GM19463 (cell line): Measurements from ENCODE around the gene SYTL3.

Experiments
- ATAC-seq: cut with Tn5 transposase; IDR thresholded peaks from one replicate; pipeline ENCODE4 v1.9.1; 2021; ENCODE audit warnings: mild to moderate bottlenecking, moderate library complexity; ENCODE audit not compliant: unreplicated experiment

SYTL3 gene

GRCh38 chr6:158755636-158756035 is 105.8 kb downstream of the SYTL3 start:
- ATAC-seq, result no peak

DNA sequence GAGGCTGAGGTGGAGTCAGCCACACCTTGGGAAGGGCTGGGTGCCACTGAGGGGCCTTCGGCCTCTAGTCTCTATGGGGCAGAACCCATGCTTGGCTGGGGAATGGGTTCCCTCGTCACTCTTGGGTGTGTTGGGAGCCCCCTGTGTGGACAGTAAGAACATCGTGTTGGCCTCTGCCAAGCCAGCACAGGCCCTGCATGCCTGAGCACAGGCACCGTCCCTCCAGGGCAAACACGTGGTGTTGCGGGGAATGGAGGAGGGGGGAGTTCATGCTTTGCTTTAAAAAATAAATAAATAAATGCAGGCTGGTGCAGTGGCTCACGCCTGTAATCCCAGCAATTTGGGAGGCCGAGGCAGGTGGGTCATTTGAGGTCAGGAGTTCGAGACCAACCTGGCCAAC is 106.3 kb downstream of the SYTL3 start:
- ATAC-seq, result no peak

GRCh38 chr6:158756977-158757752 is 107.3 kb downstream of the SYTL3 start:
- no peak for ATAC-seq

DNA sequence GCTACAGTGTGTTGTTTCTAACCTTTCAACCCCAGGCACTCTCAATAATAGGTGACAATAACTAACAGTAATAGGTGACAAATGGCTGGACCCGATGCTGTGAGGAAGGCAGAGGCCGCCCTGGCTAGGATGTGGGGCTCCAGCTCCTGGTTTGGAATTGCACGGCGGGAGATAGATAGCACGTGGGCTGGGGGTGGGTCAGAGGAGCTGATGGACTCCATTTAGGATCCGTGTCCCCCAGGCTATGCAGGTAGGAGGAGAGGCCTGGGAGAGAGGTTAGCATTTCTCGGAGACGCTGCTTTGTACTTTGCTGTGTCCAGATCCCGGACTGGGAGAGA is 107.9 kb downstream of the SYTL3 start:
- no peak for ATAC-seq

- no peak for ATAC-seq
Measured at GRCh38 chr6:158758451-158758860, 108.6 kb downstream of the SYTL3 start.

GRCh38 chr6:158758941-158759479 is 109.2 kb downstream of the SYTL3 start:
- no peak for ATAC-seq

GRCh38 chr6:158759966-158760617 is 110.2 kb downstream of the SYTL3 start:
- no peak for ATAC-seq

DNA sequence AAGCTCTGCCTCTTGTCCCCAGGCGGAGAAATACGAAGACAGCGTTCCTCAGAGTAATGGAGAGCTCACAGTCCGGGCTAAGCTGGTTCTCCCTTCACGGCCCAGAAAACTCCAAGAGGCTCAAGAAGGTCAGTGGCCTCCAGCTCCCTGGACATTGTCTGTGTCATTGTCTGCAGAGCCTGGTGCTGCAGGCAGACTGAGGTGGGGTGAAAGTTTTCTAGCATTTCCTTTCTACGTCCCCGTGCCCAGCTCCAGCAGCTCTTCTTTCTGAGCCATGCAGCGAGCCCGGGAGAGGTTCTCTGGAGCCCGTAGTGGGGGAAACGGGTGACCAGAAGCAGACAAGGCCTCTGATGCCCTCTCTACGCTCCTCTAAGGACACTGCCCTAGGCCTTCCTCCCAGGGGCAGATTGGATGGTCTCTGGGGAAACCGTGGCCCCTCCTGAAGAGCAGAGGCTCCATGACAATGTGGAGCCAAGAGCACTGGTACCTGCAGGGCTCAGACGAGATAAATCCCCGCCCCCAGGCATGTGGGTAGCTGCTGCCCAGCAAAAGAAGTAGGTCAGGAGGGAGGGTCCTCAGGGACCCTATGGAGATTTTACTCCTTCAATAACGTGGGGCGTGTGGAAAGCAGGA is 110.9 kb downstream of the SYTL3 start:
- no peak for ATAC-seq

DNA sequence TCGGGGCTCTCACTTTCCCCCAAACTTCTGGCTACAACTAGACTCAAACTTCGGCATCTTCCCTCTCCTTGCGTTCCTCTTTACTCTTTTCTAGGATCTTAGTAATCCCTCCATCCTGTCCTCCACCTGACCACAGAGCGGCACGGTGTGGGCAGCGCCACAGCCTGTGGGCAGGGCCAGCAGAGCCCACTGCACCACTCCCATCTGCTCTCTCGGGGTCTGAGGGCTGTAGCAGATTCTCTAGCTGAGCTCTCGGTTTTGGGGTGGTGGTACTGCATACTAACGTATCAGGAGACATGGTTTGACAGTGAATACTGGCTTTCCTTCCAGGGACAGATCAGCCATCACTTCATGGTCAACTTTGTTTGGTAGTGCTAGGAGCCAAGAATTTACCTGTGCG is 111.9 kb downstream of the SYTL3 start:
- ATAC-seq, result no peak

DNA sequence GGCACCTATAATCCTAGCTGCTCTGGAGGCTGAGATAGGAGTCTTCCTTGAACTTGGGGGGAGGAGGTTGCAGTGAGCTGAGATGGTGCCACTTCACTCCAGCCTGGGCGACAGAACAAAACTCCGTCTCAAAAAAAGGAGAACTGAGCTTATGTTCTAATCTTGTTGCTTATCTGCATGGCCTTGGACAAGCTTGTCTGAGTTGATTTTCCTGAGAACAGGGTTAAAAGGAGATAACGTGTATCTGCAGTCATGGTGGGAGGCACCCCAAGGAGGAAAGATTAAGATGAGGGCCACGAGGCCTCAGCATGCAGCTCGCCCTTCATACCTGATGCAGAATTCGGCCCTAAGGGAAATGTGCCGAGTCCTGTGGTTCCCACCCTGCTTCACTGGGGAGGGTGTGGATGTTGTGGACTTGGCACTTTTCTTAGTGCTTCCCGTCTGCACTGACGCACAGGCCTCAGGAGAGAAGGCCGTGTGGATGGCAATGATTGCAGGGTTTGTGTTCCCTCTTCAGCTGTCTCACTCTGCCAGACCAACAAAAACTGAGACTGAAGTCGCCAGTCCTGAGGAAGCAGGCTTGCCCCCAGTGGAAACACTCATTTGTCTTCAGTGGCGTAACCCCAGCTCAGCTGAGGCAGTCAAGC is 113.1 kb downstream of the SYTL3 start:
- no peak for ATAC-seq

- ATAC-seq, result no peak
Measured at GRCh38 chr6:158763434-158764182, 113.8 kb downstream of the SYTL3 start.

- ATAC-seq, result no peak
Measured at GRCh38 chr6:158764183-158764849, 114.5 kb downstream of the SYTL3 start.

DNA sequence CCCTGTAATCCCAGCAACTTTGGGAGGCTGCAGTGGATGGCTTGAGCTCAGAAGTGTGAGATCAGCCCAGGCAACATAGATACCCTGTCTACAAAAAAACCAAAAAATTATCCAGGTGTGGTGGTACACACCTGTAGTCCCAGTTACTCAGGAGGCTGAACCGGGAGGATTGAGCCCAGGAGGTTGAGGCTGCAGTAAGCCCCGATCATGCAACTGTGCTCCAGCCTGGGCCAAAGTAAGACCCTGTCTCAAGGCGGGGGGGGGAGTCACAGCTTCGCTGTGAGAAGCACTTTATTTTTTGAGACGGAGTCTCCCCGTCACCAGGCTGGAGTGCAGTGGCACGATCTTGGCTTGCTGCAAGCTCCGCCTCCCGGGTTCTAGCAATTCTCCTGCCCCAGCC is 115.1 kb downstream of the SYTL3 start:
- ATAC-seq, result no peak

- no peak for ATAC-seq
Measured at GRCh38 chr6:158765499-158766068, 115.7 kb downstream of the SYTL3 start.

- ATAC-seq, result no peak
Measured at GRCh38 chr6:158766621-158767455, 117.0 kb downstream of the SYTL3 start.

- no peak for ATAC-seq
Measured at GRCh38 chr6:158767709-158768108, 117.9 kb downstream of the SYTL3 start.

DNA sequence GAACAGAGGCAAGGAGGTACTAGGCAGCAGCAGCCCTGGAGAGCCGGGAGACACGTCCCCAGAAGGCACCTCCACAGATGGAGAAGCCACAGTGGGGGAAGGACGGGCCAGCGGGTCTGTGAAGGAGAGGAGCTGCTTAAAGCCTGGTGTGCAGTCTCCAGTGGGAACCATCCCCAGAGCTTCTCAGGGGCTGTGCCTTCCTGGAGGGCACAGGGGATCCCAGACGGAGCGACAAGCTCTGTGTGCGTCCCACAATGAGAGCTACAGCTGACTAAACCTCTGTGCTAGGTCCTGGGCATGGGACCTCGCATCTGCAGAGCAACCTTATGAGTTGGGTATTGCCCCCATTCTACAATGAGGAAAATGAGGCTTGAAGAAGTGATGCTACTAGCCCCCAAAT is 118.6 kb downstream of the SYTL3 start:
- no peak for ATAC-seq

DNA sequence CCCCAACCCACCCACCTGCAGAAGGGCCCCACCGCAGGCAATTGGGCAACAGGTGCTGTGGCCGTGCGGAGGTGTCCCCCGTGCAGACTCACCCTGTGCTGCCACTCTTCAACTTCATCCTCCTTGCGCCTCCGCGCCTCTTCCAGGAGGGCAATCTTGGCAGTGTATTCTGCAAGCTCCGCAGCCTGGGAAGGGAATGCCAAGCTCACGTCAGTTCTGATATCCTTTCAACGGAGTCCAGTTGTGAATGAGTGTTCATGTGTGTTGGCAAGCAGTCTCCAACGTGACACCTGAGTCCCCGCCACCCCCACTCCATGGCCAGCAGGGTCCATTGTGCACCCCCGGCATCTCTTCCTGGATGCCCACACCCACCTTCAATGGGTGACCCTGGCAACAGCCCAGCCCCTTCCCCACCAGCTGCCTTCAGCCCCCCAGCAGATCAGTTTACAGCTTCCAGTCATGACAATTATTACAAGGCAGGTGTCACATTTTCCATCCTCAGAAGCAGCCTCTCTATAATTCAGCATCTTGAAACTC is 119.4 kb downstream of the SYTL3 start:
- ATAC-seq, result no peak
